HL-60 (cell line): ENCODE results near the gene BMPER.

Experiments used
- GABPA ChIP-seq: IDR thresholded peaks from 2 replicates; pipeline ENCODE4 v1.6.1; 2012; ENCODE audit warnings: low read depth
- POLR2AphosphoS5 ChIP-seq: IDR thresholded peaks from 2 replicates; pipeline ENCODE4 v1.6.1; 2012; ENCODE audit warnings: low read depth
- SPI1 ChIP-seq: IDR thresholded peaks from 2 replicates; pipeline ENCODE4 v1.6.1; 2012; ENCODE audit warnings: low read depth, mild to moderate bottlenecking, borderline replicate concordance
- TF ChIP-seq, protein P1 (sequence below): IDR thresholded peaks from 2 replicates; pipeline ENCODE4 v1.6.1; 2012; ENCODE audit warnings: low read depth; ENCODE audit not compliant: insufficient replicate concordance
- TF ChIP-seq, protein P2 (sequence below): IDR thresholded peaks from one replicate; pipeline ENCODE4 v1.5.1; 2011; ENCODE audit warnings: low read length, control low read depth, inconsistent platforms; ENCODE audit not compliant: insufficient read depth

DNA sequence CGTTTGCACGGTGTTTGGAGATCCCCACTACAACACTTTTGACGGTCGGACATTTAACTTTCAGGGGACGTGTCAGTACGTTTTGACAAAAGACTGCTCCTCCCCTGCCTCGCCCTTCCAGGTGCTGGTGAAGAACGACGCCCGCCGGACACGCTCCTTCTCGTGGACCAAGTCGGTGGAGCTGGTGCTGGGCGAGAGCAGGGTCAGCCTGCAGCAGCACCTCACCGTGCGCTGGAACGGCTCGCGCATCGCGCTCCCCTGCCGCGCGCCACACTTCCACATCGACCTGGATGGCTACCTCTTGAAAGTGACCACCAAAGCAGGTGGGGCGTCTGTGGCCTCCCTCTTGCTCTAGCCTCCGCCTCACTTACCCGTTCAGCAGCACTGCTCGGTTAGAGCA is 173.5 kb downstream of the BMPER start:
- TF ChIP-seq, protein P1, sequence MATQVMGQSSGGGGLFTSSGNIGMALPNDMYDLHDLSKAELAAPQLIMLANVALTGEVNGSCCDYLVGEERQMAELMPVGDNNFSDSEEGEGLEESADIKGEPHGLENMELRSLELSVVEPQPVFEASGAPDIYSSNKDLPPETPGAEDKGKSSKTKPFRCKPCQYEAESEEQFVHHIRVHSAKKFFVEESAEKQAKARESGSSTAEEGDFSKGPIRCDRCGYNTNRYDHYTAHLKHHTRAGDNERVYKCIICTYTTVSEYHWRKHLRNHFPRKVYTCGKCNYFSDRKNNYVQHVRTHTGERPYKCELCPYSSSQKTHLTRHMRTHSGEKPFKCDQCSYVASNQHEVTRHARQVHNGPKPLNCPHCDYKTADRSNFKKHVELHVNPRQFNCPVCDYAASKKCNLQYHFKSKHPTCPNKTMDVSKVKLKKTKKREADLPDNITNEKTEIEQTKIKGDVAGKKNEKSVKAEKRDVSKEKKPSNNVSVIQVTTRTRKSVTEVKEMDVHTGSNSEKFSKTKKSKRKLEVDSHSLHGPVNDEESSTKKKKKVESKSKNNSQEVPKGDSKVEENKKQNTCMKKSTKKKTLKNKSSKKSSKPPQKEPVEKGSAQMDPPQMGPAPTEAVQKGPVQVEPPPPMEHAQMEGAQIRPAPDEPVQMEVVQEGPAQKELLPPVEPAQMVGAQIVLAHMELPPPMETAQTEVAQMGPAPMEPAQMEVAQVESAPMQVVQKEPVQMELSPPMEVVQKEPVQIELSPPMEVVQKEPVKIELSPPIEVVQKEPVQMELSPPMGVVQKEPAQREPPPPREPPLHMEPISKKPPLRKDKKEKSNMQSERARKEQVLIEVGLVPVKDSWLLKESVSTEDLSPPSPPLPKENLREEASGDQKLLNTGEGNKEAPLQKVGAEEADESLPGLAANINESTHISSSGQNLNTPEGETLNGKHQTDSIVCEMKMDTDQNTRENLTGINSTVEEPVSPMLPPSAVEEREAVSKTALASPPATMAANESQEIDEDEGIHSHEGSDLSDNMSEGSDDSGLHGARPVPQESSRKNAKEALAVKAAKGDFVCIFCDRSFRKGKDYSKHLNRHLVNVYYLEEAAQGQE = no peak
- TF ChIP-seq, protein P2, sequence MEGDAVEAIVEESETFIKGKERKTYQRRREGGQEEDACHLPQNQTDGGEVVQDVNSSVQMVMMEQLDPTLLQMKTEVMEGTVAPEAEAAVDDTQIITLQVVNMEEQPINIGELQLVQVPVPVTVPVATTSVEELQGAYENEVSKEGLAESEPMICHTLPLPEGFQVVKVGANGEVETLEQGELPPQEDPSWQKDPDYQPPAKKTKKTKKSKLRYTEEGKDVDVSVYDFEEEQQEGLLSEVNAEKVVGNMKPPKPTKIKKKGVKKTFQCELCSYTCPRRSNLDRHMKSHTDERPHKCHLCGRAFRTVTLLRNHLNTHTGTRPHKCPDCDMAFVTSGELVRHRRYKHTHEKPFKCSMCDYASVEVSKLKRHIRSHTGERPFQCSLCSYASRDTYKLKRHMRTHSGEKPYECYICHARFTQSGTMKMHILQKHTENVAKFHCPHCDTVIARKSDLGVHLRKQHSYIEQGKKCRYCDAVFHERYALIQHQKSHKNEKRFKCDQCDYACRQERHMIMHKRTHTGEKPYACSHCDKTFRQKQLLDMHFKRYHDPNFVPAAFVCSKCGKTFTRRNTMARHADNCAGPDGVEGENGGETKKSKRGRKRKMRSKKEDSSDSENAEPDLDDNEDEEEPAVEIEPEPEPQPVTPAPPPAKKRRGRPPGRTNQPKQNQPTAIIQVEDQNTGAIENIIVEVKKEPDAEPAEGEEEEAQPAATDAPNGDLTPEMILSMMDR = no peak
- no peak for TF ChIP-seq POLR2AphosphoS5
- no peak for TF ChIP-seq GABPA
- TF ChIP-seq SPI1 = no peak
